Lung (tissue), 12 donors: ENCODE results near the gene IDI1. TPM values are rescaled to one million over a fixed set of nuclear protein-coding genes. Genes with fewer than 3 reads are reported as not detected.
A peak's percentile ranks its signal among the peaks of the same experiment; 100 is the strongest.

Experiments
- ATAC-seq: fragments of 200-7000 bp; cut with Tn5 transposase; one replicate; pipeline ENCODE4 v1.9.1; 2020; ENCODE audit warnings: moderate number of reproducible peaks; ENCODE audit not compliant: insufficient read depth, low FRiP score
- DNase-seq, 3 donors: peaks; one replicate each; pipeline ENCODE4 v3.0.0-alpha.2; 2013 to 2017
- H3K27ac ChIP-seq, 2 donors: one replicate each; pipeline ENCODE4 v1.5.1; 2013; ENCODE audit warnings: mild to moderate bottlenecking in 2 of 2, moderate library complexity in 2 of 2, control low read depth in 1 of 2, inconsistent platforms in 1 of 2, low read depth in 1 of 2, low read length in 1 of 2
- H3K27me3 ChIP-seq, 3 donors: one replicate each; pipeline ENCODE4 v1.5.1; 2013; ENCODE audit warnings: low read length in 2 of 3; ENCODE audit not compliant: control insufficient read depth in 3 of 3, insufficient read depth in 3 of 3
- H3K36me3 ChIP-seq, 4 donors: one replicate each; pipeline ENCODE4 v1.5.1; 2013; ENCODE audit warnings: low read length in 4 of 4, mild to moderate bottlenecking in 1 of 4, moderate library complexity in 1 of 4; ENCODE audit not compliant: control insufficient read depth in 4 of 4, insufficient read depth in 4 of 4
- H3K4me1 ChIP-seq, 5 donors: one replicate each; pipeline ENCODE4 v1.5.1; 2013; ENCODE audit warnings: low read length in 5 of 5, mild to moderate bottlenecking in 2 of 5, moderate library complexity in 1 of 5; ENCODE audit not compliant: control insufficient read depth in 5 of 5, insufficient read depth in 5 of 5
- H3K4me3 ChIP-seq: one replicate; pipeline ENCODE4 v1.5.1; 2013; ENCODE audit warnings: mild to moderate bottlenecking, control low read depth, moderate library complexity
- H3K9ac ChIP-seq, 2 donors: one replicate each; pipeline ENCODE4 v1.5.1; 2013; ENCODE audit warnings: low read length in 2 of 2, control low read depth in 1 of 2; ENCODE audit not compliant: insufficient read depth in 1 of 2
- H3K9me3 ChIP-seq, 4 donors: one replicate each; pipeline ENCODE4 v1.5.1; 2013; ENCODE audit warnings: low read length in 3 of 4, mild to moderate bottlenecking in 1 of 4, moderate library complexity in 1 of 4; ENCODE audit not compliant: control insufficient read depth in 4 of 4, insufficient read depth in 3 of 4
- WGBS, 2 donors: extraction: QIAGEN DNeasy Blood & Tissue Kit; methylation state at CpG; one replicate each; pipeline ENCODE4 v1.1.7; 2013; 5-methylcytosine and 5-hydroxymethylcytosine counted together
- polyA plus RNA-seq, 2 donors: library from polyadenylated mRNA; stranded (reverse); fragments of 200-250 nt; gene quantifications; one replicate each; pipeline ENCODE4 v1.2.1, GENCODE V29; 2013
- total RNA-seq, 2 donors: library from RNA; depleted of rRNA in 1 of 2; stranded (reverse); fragments of >200 nt in 1 of 2; gene quantifications; one replicate each; pipeline ENCODE4 v1.2.1, GENCODE V29; 2014 to 2021
- TF ChIP-seq, protein P1 (sequence below): IDR thresholded peaks from 2 replicates; pipeline ENCODE4 v1.5.1; 2012; ENCODE audit warnings: mild to moderate bottlenecking; ENCODE audit errors: control extremely low read depth, extremely low read depth
- donor health status: control.
- donor health status: control.
- donor health status: Bipolar disorder and iron deficiency.
- donor health status: healthy.
- donor health status: DM: yes; HTN: yes; CAD: no.

The IDI1 gene
- total and polyA plus RNA-seq, 4 donors, result 44.4 to 173 (median 91.4) TPM

- Histone ChIP-seq H3K9ac (no peak overlapping the region), H3K9me3 (no peaks in the 10 kb centered on the region), H3K4me1 (peaks cover 7 to 32% (median 17%) of the 10 kb centered on the region in 5 donors), H3K4me3 (no peak overlapping the region), H3K27me3 (no peaks in the 10 kb centered on the region), H3K36me3 (peaks cover 0 to 13% (median 7%) of the 10 kb centered on the region in 4 donors), H3K27ac (peak overlapping the region in 1 of 2 donors; percentile 100)
- TF ChIP-seq, protein P1, sequence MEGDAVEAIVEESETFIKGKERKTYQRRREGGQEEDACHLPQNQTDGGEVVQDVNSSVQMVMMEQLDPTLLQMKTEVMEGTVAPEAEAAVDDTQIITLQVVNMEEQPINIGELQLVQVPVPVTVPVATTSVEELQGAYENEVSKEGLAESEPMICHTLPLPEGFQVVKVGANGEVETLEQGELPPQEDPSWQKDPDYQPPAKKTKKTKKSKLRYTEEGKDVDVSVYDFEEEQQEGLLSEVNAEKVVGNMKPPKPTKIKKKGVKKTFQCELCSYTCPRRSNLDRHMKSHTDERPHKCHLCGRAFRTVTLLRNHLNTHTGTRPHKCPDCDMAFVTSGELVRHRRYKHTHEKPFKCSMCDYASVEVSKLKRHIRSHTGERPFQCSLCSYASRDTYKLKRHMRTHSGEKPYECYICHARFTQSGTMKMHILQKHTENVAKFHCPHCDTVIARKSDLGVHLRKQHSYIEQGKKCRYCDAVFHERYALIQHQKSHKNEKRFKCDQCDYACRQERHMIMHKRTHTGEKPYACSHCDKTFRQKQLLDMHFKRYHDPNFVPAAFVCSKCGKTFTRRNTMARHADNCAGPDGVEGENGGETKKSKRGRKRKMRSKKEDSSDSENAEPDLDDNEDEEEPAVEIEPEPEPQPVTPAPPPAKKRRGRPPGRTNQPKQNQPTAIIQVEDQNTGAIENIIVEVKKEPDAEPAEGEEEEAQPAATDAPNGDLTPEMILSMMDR, result no peak
- ATAC-seq, result no peak
- no peak for DNase-seq
- 57 to 71% methylated on average over 7 of the region's 7 CpGs for WGBS, 2 donors
Observed at GRCh38 chr10:1058017-1058416, 9.1 kb upstream of the IDI1 start.

GRCh38 chr10:1057106-1057657 lies 8.3 kb upstream of the IDI1 start:
- peak; percentile 4 for ATAC-seq
- DNase-seq, result peak; percentile 16 to 30 (median 28)
- H3K27ac ChIP-seq, result peak overlapping the region; percentile 97 to 100
- H3K9ac ChIP-seq, result peak overlapping the region; percentile 11 to 28
- peaks cover 0 to 16% (median 9%) of the 10 kb centered on the region in 4 donors for H3K36me3 ChIP-seq
- TF ChIP-seq, protein P1, result no peak
- peaks cover 7 to 30% (median 17%) of the 10 kb centered on the region in 5 donors for H3K4me1 ChIP-seq
- WGBS, 2 donors, result 0 to 1% methylated on average over 26 of the region's 26 CpGs
- no peaks in the 10 kb centered on the region for H3K27me3 ChIP-seq
- peak overlapping the region; percentile 100 for H3K4me3 ChIP-seq
- H3K9me3 ChIP-seq, result no peaks in the 10 kb centered on the region

GRCh38 chr10:1056326-1057105 lies 7.6 kb upstream of the IDI1 start, which contains the start of gene WDR37:
Gene WDR37 (plus strand): TSS chr10:1056385. CDS start chr10:1072156, 15,771 bp downstream.
- WGBS, 2 donors, result 0% methylated on average over 81 to 87 of the region's 87 CpGs
- DNase-seq, result peak; percentile 80 to 89 (median 88)
- Histone ChIP-seq H3K36me3 (peaks cover 0 to 18% (median 9%) of the 10 kb centered on the region in 4 donors), H3K9ac (peak within 1 kb of the TSS; percentile 86 to 90), H3K4me3 (peak within 1 kb of the TSS; percentile 100), H3K27ac (peak within 1 kb of the TSS; percentile 97 to 100), H3K4me1 (peaks cover 7 to 27% (median 17%) of the 10 kb centered on the region in 5 donors), H3K9me3 (no peaks in the 10 kb centered on the region), H3K27me3 (no peaks in the 10 kb centered on the region)
- peak; percentile 96 for ATAC-seq
- TF ChIP-seq, protein P1, result no peak
